B cell (primary cell): ENCODE measurements around the gene STAB1. TPM values are rescaled to one million over a fixed set of nuclear protein-coding genes. Genes with fewer than 3 reads are reported as not detected.

Source experiments
- ATAC-seq: fragments of 200-7000 bp; cut with Tn5 transposase; one replicate; pipeline ENCODE4 v1.10.0; 2021; ENCODE audit warnings: low read depth, mild to moderate bottlenecking, moderate number of reproducible peaks, moderate library complexity
- CTCF ChIA-PET: fragments of 350-600 bp; sonication (Branson Sonifier 250); formaldehyde crosslinking; loops from one replicate; lab custom pipeline; 2021; ENCODE audit warnings: antibody characterized with exemption, inconsistent platforms; lab: Charles Lee
- POLR2A ChIA-PET: fragments of 350-600 bp; sonication (Branson Sonifier 250); formaldehyde crosslinking; loops from one replicate; lab custom pipeline; 2021; ENCODE audit warnings: antibody characterized with exemption; lab: Charles Lee
- DNase-seq: peaks from one replicate; pipeline ENCODE4 v3.0.0; 2013
- H2AFZ ChIP-seq: 2 replicates; pipeline ENCODE4 v1.6.1; 2012; ENCODE audit warnings: mild to moderate bottlenecking, low read depth, low read length; ENCODE audit not compliant: insufficient read depth, poor library complexity, severe bottlenecking
- H3K27ac ChIP-seq, 2 donors: 1 replicate in 1 of 2; 2 replicates in 1 of 2; pipeline ENCODE4 v1.5.1; 2012 to 2013; ENCODE audit warnings: low read length in 2 of 2, mild to moderate bottlenecking in 2 of 2, moderate library complexity in 1 of 2
- H3K27me3 ChIP-seq, 4 experiments: fragments of 200-600 bp in 1 of 4; sonication (generic) in 1 of 4; replicated peaks in 1 of 4; 1 replicate in 2 of 4; 2 replicates in 2 of 4; pipeline versions ENCODE4 v1.6.1 to v1.7.0; 2013 to 2016; ENCODE audit warnings: low read length in 3 of 4, mild to moderate bottlenecking in 2 of 4, mixed read lengths in 1 of 4, moderate library complexity in 1 of 4; ENCODE audit not compliant: insufficient read depth in 4 of 4, control insufficient read depth in 3 of 4; ENCODE audit errors: control extremely low read depth in 1 of 4
- H3K36me3 ChIP-seq, 2 experiments: replicated peaks in 1 of 2; 1 replicate in 1 of 2; 2 replicates in 1 of 2; pipeline versions ENCODE4 v1.6.1 to v1.7.1; 2013; ENCODE audit warnings: low read length in 1 of 2; ENCODE audit not compliant: insufficient read depth in 2 of 2, control insufficient read depth in 1 of 2; ENCODE audit errors: control extremely low read depth in 1 of 2, extremely low read depth in 1 of 2
- H3K4me1 ChIP-seq, 2 donors: fragments of 200-600 bp in 1 of 2; sonication (generic) in 1 of 2; 1 replicate in 1 of 2; 2 replicates in 1 of 2; pipeline versions ENCODE4 v1.5.1 to v1.6.1; 2013 to 2017; ENCODE audit warnings: low read length in 2 of 2; ENCODE audit not compliant: control insufficient read depth in 2 of 2, insufficient read depth in 2 of 2
- H3K4me2 ChIP-seq: replicated peaks from 2 replicates; pipeline ENCODE3; 2012; ENCODE audit warnings: mild to moderate bottlenecking, low read depth, low read length; ENCODE audit not compliant: poor library complexity, severe bottlenecking
- H3K4me3 ChIP-seq, 5 experiments: fragments of 200-600 bp in 1 of 5; sonication (generic) in 1 of 5; 1 replicate in 3 of 5; 2 replicates in 2 of 5; pipeline versions ENCODE4 v1.5.1 to v1.7.0; 2011 to 2016; ENCODE audit warnings: low read length in 4 of 5, mild to moderate bottlenecking in 4 of 5, low read depth in 2 of 5, control low read depth in 1 of 5, moderate library complexity in 1 of 5; ENCODE audit not compliant: insufficient read depth in 1 of 5; ENCODE audit errors: control extremely low read depth in 1 of 5, extremely low read depth in 1 of 5
- H3K79me2 ChIP-seq: fragments of 200-600 bp; sonication (generic); one replicate; pipeline ENCODE4 v1.6.0; 2016; ENCODE audit warnings: low read length; ENCODE audit not compliant: control insufficient read depth, insufficient read depth
- H3K9ac ChIP-seq: fragments of 200-600 bp; sonication (generic); 2 replicates; pipeline ENCODE4 v1.6.1; 2017; ENCODE audit warnings: mild to moderate bottlenecking, low read length, moderate library complexity
- H3K9me3 ChIP-seq, 3 donors: one replicate each; pipeline versions ENCODE4 v1.6.1 to v1.7.1; 2013; ENCODE audit warnings: low read length in 2 of 3; ENCODE audit not compliant: control insufficient read depth in 2 of 3, insufficient read depth in 1 of 3; ENCODE audit errors: control extremely low read depth in 1 of 3
- H4K20me1 ChIP-seq: 2 replicates; pipeline ENCODE4 v1.6.0; 2012; ENCODE audit warnings: mild to moderate bottlenecking, low read length; ENCODE audit not compliant: insufficient read depth, control insufficient read depth, poor library complexity, severe bottlenecking
- H3K27ac Mint-ChIP-seq: one replicate; pipeline ENCODE4 v1.8.0; 2021; ENCODE audit warnings: mixed read lengths
- H3K27me3 Mint-ChIP-seq: one replicate; pipeline ENCODE4 v1.8.0; 2021; ENCODE audit warnings: mixed read lengths
- H3K4me1 Mint-ChIP-seq: one replicate; pipeline ENCODE4 v1.8.0; 2021; ENCODE audit warnings: mixed read lengths
- H3K4me3 Mint-ChIP-seq: one replicate; pipeline ENCODE4 v1.8.0; 2021; ENCODE audit warnings: mixed read lengths
- H3K9me3 Mint-ChIP-seq: one replicate; pipeline ENCODE4 v1.8.0; 2022; ENCODE audit warnings: mixed read lengths; ENCODE audit not compliant: insufficient read depth
- EZH2 ChIP-seq: IDR thresholded peaks from 2 replicates; pipeline ENCODE4 v1.6.1; 2012; ENCODE audit warnings: borderline replicate concordance, low read depth, mild to moderate bottlenecking, moderate library complexity, low read length; ENCODE audit not compliant: insufficient read depth, poor library complexity, severe bottlenecking
- WGBS: methylation state at CpG from one replicate; pipeline ENCODE4 v1.1.5; 2013; ENCODE audit warnings: missing lambda C conversion rate; ENCODE audit not compliant: insufficient coverage; 5-methylcytosine and 5-hydroxymethylcytosine counted together
- intact Hi-C: fragments of 100-400 bp; cut with micrococcal nuclease; formaldehyde crosslinking; loops from one replicate; pipeline ENCODE4 v1.10.0; 2022
- polyA plus RNA-seq: library from polyadenylated mRNA; depleted of rRNA; stranded (reverse); fragments of >200 nt; gene quantifications from 2 replicates; pipeline ENCODE4 v1.2.3, GENCODE V29; 2012
- total RNA-seq, 2 donors: library from RNA; stranded (reverse); fragments of 120-200 nt in 1 of 2; gene quantifications; 1 replicate in 1 of 2; 2 replicates in 1 of 2; pipeline versions ENCODE4 v1.2.3 to v1.2.4, GENCODE V29; 2013 to 2022
- TF ChIP-seq, protein P1 (sequence below): fragments of 200-600 bp; IDR thresholded peaks from one replicate; pipeline ENCODE4 v1.8.0; 2022; ENCODE audit warnings: antibody characterized with exemption, mild to moderate bottlenecking

STAB1 gene
- total and polyA plus RNA-seq, 2 donors (not counting 1 experiment from before 2014, with no cell fraction given), result 3.8 to 4.5 TPM

DNA sequence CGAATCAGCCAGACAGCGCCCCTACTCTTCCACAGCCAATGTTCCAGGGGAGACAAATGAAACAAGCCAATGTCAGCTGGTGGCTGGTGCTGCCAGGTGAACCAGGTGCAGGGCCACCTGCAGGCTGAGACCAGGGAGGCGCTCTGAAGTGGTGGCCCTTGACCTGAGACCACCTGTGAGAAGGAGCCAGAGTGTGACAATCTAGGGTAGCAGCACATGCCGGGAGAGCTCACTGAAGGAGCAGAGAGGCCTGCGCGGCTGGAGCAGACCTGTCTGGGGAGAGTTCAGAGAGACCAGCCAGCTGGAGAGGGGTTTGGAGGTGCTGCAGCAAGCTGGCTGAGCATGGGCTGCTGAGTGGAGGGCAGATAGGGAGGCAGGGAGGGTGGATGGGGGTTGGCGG lies 693 bp upstream of the STAB1 start:
- H3K27ac Mint-ChIP-seq, result peak overlapping the region; percentile 20
- Histone ChIP-seq H3K4me3 (no peak overlapping the region), H3K9me3 (no peaks in the 10 kb centered on the region), H3K4me2 (no peak overlapping the region), H2AFZ (no peak overlapping the region), H3K79me2 (no peaks in the 10 kb centered on the region), H3K9ac (no peak overlapping the region), H3K27ac (no peak overlapping the region), H3K36me3 (peaks cover 0 to 29% of the 10 kb centered on the region in 2 experiments), H4K20me1 (no peaks in the 10 kb centered on the region), H3K4me1 (peaks cover 11 to 17% of the 10 kb centered on the region in 2 donors), H3K27me3 (no peaks in the 10 kb centered on the region)
- TF ChIP-seq, protein P1, sequence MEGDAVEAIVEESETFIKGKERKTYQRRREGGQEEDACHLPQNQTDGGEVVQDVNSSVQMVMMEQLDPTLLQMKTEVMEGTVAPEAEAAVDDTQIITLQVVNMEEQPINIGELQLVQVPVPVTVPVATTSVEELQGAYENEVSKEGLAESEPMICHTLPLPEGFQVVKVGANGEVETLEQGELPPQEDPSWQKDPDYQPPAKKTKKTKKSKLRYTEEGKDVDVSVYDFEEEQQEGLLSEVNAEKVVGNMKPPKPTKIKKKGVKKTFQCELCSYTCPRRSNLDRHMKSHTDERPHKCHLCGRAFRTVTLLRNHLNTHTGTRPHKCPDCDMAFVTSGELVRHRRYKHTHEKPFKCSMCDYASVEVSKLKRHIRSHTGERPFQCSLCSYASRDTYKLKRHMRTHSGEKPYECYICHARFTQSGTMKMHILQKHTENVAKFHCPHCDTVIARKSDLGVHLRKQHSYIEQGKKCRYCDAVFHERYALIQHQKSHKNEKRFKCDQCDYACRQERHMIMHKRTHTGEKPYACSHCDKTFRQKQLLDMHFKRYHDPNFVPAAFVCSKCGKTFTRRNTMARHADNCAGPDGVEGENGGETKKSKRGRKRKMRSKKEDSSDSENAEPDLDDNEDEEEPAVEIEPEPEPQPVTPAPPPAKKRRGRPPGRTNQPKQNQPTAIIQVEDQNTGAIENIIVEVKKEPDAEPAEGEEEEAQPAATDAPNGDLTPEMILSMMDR, result no peak
- no peak for TF ChIP-seq EZH2
- H3K4me3 Mint-ChIP-seq, result no peak overlapping the region
- 88% methylated on average over 6 of the region's 7 CpGs for WGBS
- H3K9me3 Mint-ChIP-seq, result no peaks in the 10 kb centered on the region
- DNase-seq (no peak), ATAC-seq (no peak)
- intact Hi-C loops, result no loop called here
- CTCF ChIA-PET, result interaction anchor here (1.0 kb wide), 1 partner anchor 15 kb away, joined by 3 read pairs; no protein-coding TSS in a partner anchor
- H3K27me3 Mint-ChIP-seq, result no peaks in the 10 kb centered on the region
- peaks cover 15% of the 10 kb centered on the region for H3K4me1 Mint-ChIP-seq
- POLR2A ChIA-PET, result no interaction called here

DNA sequence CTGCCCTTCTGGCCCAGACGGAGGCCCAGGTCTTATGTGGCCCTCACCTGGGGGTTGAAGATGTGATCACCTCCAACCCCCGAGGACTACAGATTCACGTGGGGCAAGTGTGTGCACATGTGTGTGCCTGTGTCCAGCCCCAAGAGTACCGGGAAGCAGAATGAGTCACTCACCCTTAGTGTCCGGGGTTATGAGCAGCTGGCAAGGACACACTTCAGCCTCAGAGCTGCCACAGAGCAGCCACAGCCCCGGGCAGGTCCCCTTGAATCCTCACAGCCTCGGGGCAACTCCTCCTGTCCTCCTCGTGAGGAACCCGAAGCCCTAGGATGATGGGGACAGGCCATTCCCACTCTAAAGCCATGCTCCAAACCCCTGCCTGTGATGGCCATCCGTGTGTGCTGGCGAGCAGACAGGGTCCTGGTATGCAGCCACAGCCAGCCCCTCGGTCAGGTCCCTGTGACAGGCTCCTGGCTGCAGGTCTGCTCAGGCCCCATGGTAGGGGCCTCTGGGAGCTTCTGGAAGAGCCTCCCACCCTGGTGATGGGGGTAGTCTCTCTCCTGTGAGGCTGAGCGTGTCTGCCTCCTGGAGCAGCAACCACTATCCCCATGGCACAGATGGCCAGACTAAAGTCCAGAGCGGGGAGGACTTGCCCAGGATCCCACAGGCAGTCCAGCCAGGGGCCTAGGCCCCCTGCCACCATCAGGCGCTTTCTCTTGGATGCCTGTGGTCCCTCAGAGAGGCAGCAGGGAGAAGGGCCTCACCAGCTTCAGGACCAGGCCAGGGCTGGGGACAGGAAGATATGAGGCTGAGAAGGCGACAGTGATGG lies 852 bp downstream of the STAB1 start:
- Histone ChIP-seq H3K27ac (no peak overlapping the region), H4K20me1 (no peaks in the 10 kb centered on the region), H3K4me3 (no peak overlapping the region), H3K9ac (no peak overlapping the region), H3K9me3 (no peaks in the 10 kb centered on the region), H3K79me2 (no peaks in the 10 kb centered on the region), H3K4me2 (no peak overlapping the region), H2AFZ (no peak overlapping the region), H3K36me3 (peaks cover 0 to 18% of the 10 kb centered on the region in 2 experiments), H3K4me1 (peaks cover 11 to 17% of the 10 kb centered on the region in 2 donors), H3K27me3 (no peaks in the 10 kb centered on the region)
- TF ChIP-seq EZH2, result no peak
- TF ChIP-seq, protein P1, result no peak
- intact Hi-C loops, result no loop called here
- Mint-ChIP-seq H3K27ac (no peak overlapping the region), H3K9me3 (no peaks in the 10 kb centered on the region), H3K4me3 (no peak overlapping the region), H3K4me1 (peaks cover 17% of the 10 kb centered on the region), H3K27me3 (no peaks in the 10 kb centered on the region)
- 73% methylated on average over 16 of the region's 16 CpGs for WGBS
- ChIA-PET POLR2A (no interaction called here), CTCF (no interaction called here)
- DNase-seq (no peak), ATAC-seq (no peak)
